Common myeloid progenitor, CD34-positive (primary cell): ENCODE data around the gene THOP1.

Experiments
- CTCF ChIA-PET: fragments of 350-600 bp; sonication (Branson Sonifier 250); formaldehyde crosslinking; loops from one replicate; lab custom pipeline; 2021; ENCODE audit warnings: antibody characterized with exemption; lab: Charles Lee
- POLR2A ChIA-PET: fragments of 350-600 bp; sonication (Branson Sonifier 250); formaldehyde crosslinking; loops from one replicate; lab custom pipeline; 2021; ENCODE audit warnings: antibody characterized with exemption; lab: Charles Lee
- DNase-seq, 3 donors: peaks; one replicate each; pipeline versions ENCODE4 v3.0.0 to v3.0.0-alpha.2; 2013
- H3K27ac ChIP-seq, 2 experiments: 1 replicate in 1 of 2; 2 replicates in 1 of 2; pipeline ENCODE4 v1.7.0; 2013; ENCODE audit warnings: inconsistent platforms in 2 of 2, low read length in 2 of 2, mild to moderate bottlenecking in 2 of 2, low read depth in 1 of 2, moderate library complexity in 1 of 2; ENCODE audit not compliant: severe bottlenecking in 2 of 2, insufficient read depth in 1 of 2, poor library complexity in 1 of 2
- H3K27me3 ChIP-seq, 5 experiments: replicated peaks in 2 of 5; 1 replicate in 3 of 5; 2 replicates in 2 of 5; pipeline versions ENCODE4 v1.6.1 to v1.7.0; 2013; ENCODE audit warnings: low read length in 4 of 5, mild to moderate bottlenecking in 2 of 5, moderate library complexity in 2 of 5, inconsistent platforms in 1 of 5; ENCODE audit not compliant: insufficient read depth in 5 of 5, control insufficient read depth in 4 of 5
- H3K36me3 ChIP-seq, 4 experiments: 1 replicate in 2 of 4; 2 replicates in 2 of 4; pipeline versions ENCODE4 v1.6.1 to v1.7.0; 2013; ENCODE audit warnings: low read length in 3 of 4, control low read depth in 1 of 4, mild to moderate bottlenecking in 1 of 4; ENCODE audit not compliant: control insufficient read depth in 4 of 4, insufficient read depth in 4 of 4
- H3K4me1 ChIP-seq, 4 experiments: 1 replicate in 3 of 4; 2 replicates in 1 of 4; pipeline versions ENCODE4 v1.6.1 to v1.7.1; 2013; ENCODE audit warnings: low read length in 3 of 4, mild to moderate bottlenecking in 3 of 4, control low read depth in 1 of 4, inconsistent platforms in 1 of 4, moderate library complexity in 1 of 4; ENCODE audit not compliant: control insufficient read depth in 4 of 4, insufficient read depth in 4 of 4; ENCODE audit errors: control extremely low read depth in 1 of 4
- H3K4me3 ChIP-seq, 7 experiments: 1 replicate in 4 of 7; 2 replicates in 3 of 7; pipeline versions ENCODE4 v1.5.1 to v1.7.0; 2013; ENCODE audit warnings: mild to moderate bottlenecking in 7 of 7, low read length in 6 of 7, moderate library complexity in 6 of 7, inconsistent platforms in 2 of 7, low read depth in 2 of 7, control low read depth in 1 of 7; ENCODE audit not compliant: insufficient read depth in 4 of 7, control insufficient read depth in 1 of 7; ENCODE audit errors: extremely low read depth in 1 of 7
- H3K9me3 ChIP-seq, 5 experiments: 1 replicate in 4 of 5; 2 replicates in 1 of 5; pipeline versions ENCODE4 v1.6.1 to v1.7.1; 2013; ENCODE audit warnings: low read length in 4 of 5, mild to moderate bottlenecking in 2 of 5, inconsistent platforms in 1 of 5, low read depth in 1 of 5, moderate library complexity in 1 of 5; ENCODE audit not compliant: control insufficient read depth in 4 of 5, insufficient read depth in 2 of 5; ENCODE audit errors: control extremely low read depth in 1 of 5
- WGBS: methylation state at CpG from one replicate; pipeline ENCODE4 v1.1.5; 2013; ENCODE audit not compliant: insufficient coverage; 5-methylcytosine and 5-hydroxymethylcytosine counted together

The THOP1 gene

GRCh38 chr19:2795827-2796658, 10.7 kb downstream of the THOP1 start:
- Histone ChIP-seq H3K27ac (no peak overlapping the region), H3K4me1 (no peaks in the 10 kb centered on the region), H3K36me3 (peaks cover 0 to 79% (median 59%) of the 10 kb centered on the region in 4 experiments), H3K4me3 (no peak overlapping the region), H3K9me3 (no peaks in the 10 kb centered on the region), H3K27me3 (no peaks in the 10 kb centered on the region)
- WGBS, result 95% methylated on average over 20 of the region's 27 CpGs
- POLR2A ChIA-PET, result no interaction called here
- no peak for DNase-seq
- CTCF ChIA-PET, result no interaction called here

DNA sequence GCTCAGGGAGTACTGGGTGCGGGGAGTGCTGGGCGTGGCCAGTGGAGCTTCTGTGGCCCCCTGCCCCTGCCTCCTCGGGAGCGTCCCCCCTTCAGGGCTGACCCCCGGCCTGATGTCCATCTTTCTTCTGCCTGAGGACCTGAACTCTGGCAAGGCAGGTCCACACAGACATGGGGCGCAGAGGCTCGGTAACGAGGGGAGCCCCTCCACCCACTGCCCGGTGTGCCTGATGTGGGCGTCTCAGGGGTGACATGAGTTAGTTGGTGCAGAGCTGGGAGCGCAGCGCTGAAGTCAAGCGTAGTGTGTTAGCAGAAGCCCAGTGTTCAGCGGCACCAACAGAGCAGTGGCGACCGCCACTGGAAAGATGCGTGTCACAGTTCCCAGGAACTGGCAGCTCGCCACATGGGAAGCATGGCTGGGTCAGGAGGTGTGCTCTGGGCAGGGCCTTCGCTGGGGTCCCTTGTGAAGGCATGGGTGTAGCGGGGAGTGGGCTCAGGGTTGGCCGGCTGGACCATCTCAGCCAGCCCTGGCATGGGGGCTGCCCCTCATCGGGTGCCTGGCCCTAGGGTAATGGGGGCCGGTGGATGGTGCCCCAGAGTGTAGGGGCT, 11.5 kb downstream of the THOP1 start:
- H3K36me3 ChIP-seq, result peaks cover 0 to 79% (median 60%) of the 10 kb centered on the region in 4 experiments
- ChIA-PET CTCF (no interaction called here), POLR2A (no interaction called here)
- H3K27ac ChIP-seq, result no peak overlapping the region
- no peak for DNase-seq
- WGBS, result 97% methylated on average over 22 of the region's 23 CpGs
- no peaks in the 10 kb centered on the region for H3K4me1 ChIP-seq
- no peaks in the 10 kb centered on the region for H3K9me3 ChIP-seq
- H3K27me3 ChIP-seq, result no peaks in the 10 kb centered on the region
- H3K4me3 ChIP-seq, result no peak overlapping the region

GRCh38 chr19:2797280-2797679, 12.0 kb downstream of the THOP1 start:
- no peaks in the 10 kb centered on the region for H3K9me3 ChIP-seq
- no peak overlapping the region for H3K27ac ChIP-seq
- H3K4me3 ChIP-seq, result no peak overlapping the region
- CTCF ChIA-PET, result no interaction called here
- no peaks in the 10 kb centered on the region for H3K4me1 ChIP-seq
- POLR2A ChIA-PET, result no interaction called here
- DNase-seq, result no peak
- 99% methylated on average over 15 of the region's 15 CpGs for WGBS
- H3K27me3 ChIP-seq, result no peaks in the 10 kb centered on the region
- H3K36me3 ChIP-seq, result peaks cover 0 to 78% (median 61%) of the 10 kb centered on the region in 4 experiments

- Histone ChIP-seq H3K36me3 (peaks cover 0 to 84% (median 69%) of the 10 kb centered on the region in 4 experiments), H3K27ac (no peak overlapping the region), H3K4me3 (no peak overlapping the region), H3K27me3 (no peaks in the 10 kb centered on the region), H3K4me1 (no peaks in the 10 kb centered on the region), H3K9me3 (no peaks in the 10 kb centered on the region)
- ChIA-PET CTCF (no interaction called here), POLR2A (no interaction called here)
- WGBS, result 99% methylated on average over 13 of the region's 16 CpGs
- no peak for DNase-seq
Observed at GRCh38 chr19:2798158-2798685, 12.9 kb downstream of the THOP1 start.

GRCh38 chr19:2798733-2799132, 13.4 kb downstream of the THOP1 start:
- Histone ChIP-seq H3K27me3 (no peaks in the 10 kb centered on the region), H3K9me3 (no peaks in the 10 kb centered on the region), H3K36me3 (peaks cover 0 to 86% (median 71%) of the 10 kb centered on the region in 4 experiments), H3K27ac (no peak overlapping the region), H3K4me1 (no peaks in the 10 kb centered on the region), H3K4me3 (no peak overlapping the region)
- DNase-seq, result no peak
- WGBS, result 94% methylated on average over 7 of the region's 7 CpGs
- CTCF ChIA-PET, result no interaction called here
- POLR2A ChIA-PET, result no interaction called here

GRCh38 chr19:2799273-2800020, 14.1 kb downstream of the THOP1 start:
- no peaks in the 10 kb centered on the region for H3K9me3 ChIP-seq
- ChIA-PET CTCF (no interaction called here), POLR2A (no interaction called here)
- no peak for DNase-seq
- H3K4me1 ChIP-seq, result no peaks in the 10 kb centered on the region
- WGBS, result 98% methylated on average over 41 of the region's 41 CpGs
- H3K4me3 ChIP-seq, result no peak overlapping the region
- H3K27ac ChIP-seq, result no peak overlapping the region
- no peaks in the 10 kb centered on the region for H3K27me3 ChIP-seq
- H3K36me3 ChIP-seq, result peaks cover 0 to 88% (median 71%) of the 10 kb centered on the region in 4 experiments
